ENCODE results near the gene ERCC4.

DNA sequence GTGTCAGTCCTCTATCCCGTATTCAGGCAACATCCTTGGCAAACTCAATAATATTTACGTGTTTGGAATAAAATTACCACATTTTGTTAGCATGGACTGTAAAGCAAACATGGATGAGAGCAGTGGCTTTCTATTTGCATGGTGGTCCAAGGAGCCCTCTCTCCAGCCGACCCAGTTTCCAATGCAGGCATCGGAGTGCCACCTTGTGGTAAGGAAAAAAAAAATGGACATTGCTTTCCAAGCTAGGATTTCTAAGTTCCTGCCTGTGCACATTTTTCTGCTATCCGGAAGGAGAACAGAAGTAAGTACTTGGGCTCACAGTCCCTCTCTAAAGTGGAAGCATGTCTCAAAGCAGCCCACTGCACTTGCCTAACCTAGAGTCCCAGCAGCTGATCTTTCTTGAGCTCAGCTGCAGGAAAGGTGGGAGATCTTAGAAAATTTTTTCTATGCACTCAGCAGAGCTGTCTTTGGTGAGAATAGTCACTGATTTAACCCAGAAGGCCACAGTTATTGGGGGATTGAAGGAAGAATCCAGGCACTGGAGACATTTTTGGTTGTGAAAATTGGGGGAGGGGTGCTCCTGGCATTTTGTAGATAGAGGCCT, 46.0 kb upstream of the ERCC4 start:
- TF ChIP-seq, protein P1, sequence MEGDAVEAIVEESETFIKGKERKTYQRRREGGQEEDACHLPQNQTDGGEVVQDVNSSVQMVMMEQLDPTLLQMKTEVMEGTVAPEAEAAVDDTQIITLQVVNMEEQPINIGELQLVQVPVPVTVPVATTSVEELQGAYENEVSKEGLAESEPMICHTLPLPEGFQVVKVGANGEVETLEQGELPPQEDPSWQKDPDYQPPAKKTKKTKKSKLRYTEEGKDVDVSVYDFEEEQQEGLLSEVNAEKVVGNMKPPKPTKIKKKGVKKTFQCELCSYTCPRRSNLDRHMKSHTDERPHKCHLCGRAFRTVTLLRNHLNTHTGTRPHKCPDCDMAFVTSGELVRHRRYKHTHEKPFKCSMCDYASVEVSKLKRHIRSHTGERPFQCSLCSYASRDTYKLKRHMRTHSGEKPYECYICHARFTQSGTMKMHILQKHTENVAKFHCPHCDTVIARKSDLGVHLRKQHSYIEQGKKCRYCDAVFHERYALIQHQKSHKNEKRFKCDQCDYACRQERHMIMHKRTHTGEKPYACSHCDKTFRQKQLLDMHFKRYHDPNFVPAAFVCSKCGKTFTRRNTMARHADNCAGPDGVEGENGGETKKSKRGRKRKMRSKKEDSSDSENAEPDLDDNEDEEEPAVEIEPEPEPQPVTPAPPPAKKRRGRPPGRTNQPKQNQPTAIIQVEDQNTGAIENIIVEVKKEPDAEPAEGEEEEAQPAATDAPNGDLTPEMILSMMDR (conservative IDR thresholded peaks at IDR 0.05 in 1 of 2, IDR thresholded peaks at IDR 0.05 in 1 of 2; ENCODE audit: low read depth in 1 of 2, low read length in 2 of 2): peak; percentile 13 to 41
- no peak for TF ChIP-seq EZH2 (IDR thresholded peaks at IDR 0.05; ENCODE audit: low read length, missing control alignments)
